H9 (cell line): ENCODE data around the gene HTRA1. TPM values are rescaled to one million over a fixed set of nuclear protein-coding genes. Genes with fewer than 3 reads are reported as not detected.

Experiments used
- DNase-seq: peaks from one replicate; pipeline ENCODE4 v3.0.0-alpha.2; 2017
- H2AFZ ChIP-seq: one replicate; pipeline ENCODE4 v1.6.1; 2013; ENCODE audit warnings: mild to moderate bottlenecking, low read length, control low read depth, moderate library complexity
- H2AK5ac ChIP-seq: 2 replicates; pipeline ENCODE4 v1.6.1; 2013; ENCODE audit warnings: low read length, control low read depth, mixed read lengths; ENCODE audit not compliant: insufficient read length
- H2BK120ac ChIP-seq: one replicate; pipeline ENCODE4 v1.6.1; 2013; ENCODE audit warnings: low read depth, mild to moderate bottlenecking, low read length, control low read depth, inconsistent platforms; ENCODE audit not compliant: poor library complexity, severe bottlenecking
- H2BK12ac ChIP-seq: 2 replicates; pipeline ENCODE4 v1.6.1; 2013; ENCODE audit warnings: low read length, control low read depth, mixed read lengths, low read depth; ENCODE audit not compliant: insufficient read length
- H2BK15ac ChIP-seq: 2 replicates; pipeline ENCODE4 v1.6.1; 2013; ENCODE audit warnings: low read depth, low read length, control low read depth
- H2BK20ac ChIP-seq: one replicate; pipeline ENCODE4 v1.6.1; 2013; ENCODE audit warnings: low read depth, mild to moderate bottlenecking, low read length, control low read depth, inconsistent platforms; ENCODE audit not compliant: poor library complexity, severe bottlenecking
- H2BK5ac ChIP-seq: 2 replicates; pipeline ENCODE4 v1.6.1; 2013; ENCODE audit warnings: low read length, control low read depth, mixed read lengths; ENCODE audit not compliant: insufficient read length
- H3K14ac ChIP-seq: 2 replicates; pipeline ENCODE4 v1.6.1; 2013; ENCODE audit warnings: low read length, control low read depth; ENCODE audit not compliant: insufficient read depth
- H3K18ac ChIP-seq: 2 replicates; pipeline ENCODE4 v1.6.1; 2013; ENCODE audit warnings: low read depth, mild to moderate bottlenecking, mixed read lengths, low read length, control low read depth; ENCODE audit not compliant: insufficient read length
- H3K23ac ChIP-seq: 2 replicates; pipeline ENCODE4 v1.6.1; 2013; ENCODE audit warnings: low read length, control low read depth, mixed read lengths, low read depth; ENCODE audit not compliant: insufficient read length
- H3K23me2 ChIP-seq: 2 replicates; pipeline ENCODE4 v1.6.1; 2013; ENCODE audit warnings: low read depth, mild to moderate bottlenecking, mixed read lengths, low read length, control low read depth; ENCODE audit not compliant: insufficient read length, poor library complexity, severe bottlenecking
- H3K27ac ChIP-seq: 2 replicates; pipeline ENCODE4 v1.5.1; 2013; ENCODE audit warnings: low read length, control low read depth, mixed read lengths, low read depth; ENCODE audit not compliant: insufficient read length
- H3K27me3 ChIP-seq: 2 replicates; pipeline ENCODE4 v1.6.1; 2013; ENCODE audit warnings: low read length, control low read depth, inconsistent platforms; ENCODE audit not compliant: insufficient read depth
- H3K4ac ChIP-seq: 2 replicates; pipeline ENCODE4 v1.6.1; 2013; ENCODE audit warnings: low read depth, mild to moderate bottlenecking, control low read depth, inconsistent platforms, low read length, moderate library complexity
- H3K4me1 ChIP-seq: 2 replicates; pipeline ENCODE4 v1.6.1; 2013; ENCODE audit warnings: low read length, control low read depth, inconsistent platforms; ENCODE audit not compliant: insufficient read depth
- H3K4me2 ChIP-seq: 2 replicates; pipeline ENCODE4 v1.6.1; 2013; ENCODE audit warnings: low read length, control low read depth, mixed read lengths; ENCODE audit not compliant: insufficient read length, insufficient read depth
- H3K56ac ChIP-seq: 2 replicates; pipeline ENCODE4 v1.6.1; 2013; ENCODE audit warnings: low read depth, mild to moderate bottlenecking, mixed read lengths, low read length, control low read depth; ENCODE audit not compliant: insufficient read length
- H3K79me1 ChIP-seq: 2 replicates; pipeline ENCODE4 v1.6.1; 2013; ENCODE audit warnings: low read depth, mild to moderate bottlenecking, moderate library complexity, low read length, control low read depth, inconsistent platforms; ENCODE audit not compliant: insufficient read depth, poor library complexity, severe bottlenecking
- H3K79me2 ChIP-seq: 2 replicates; pipeline ENCODE4 v1.6.1; 2013; ENCODE audit warnings: low read length, control low read depth, inconsistent platforms; ENCODE audit not compliant: insufficient read depth
- H3K9ac ChIP-seq: 2 replicates; pipeline ENCODE4 v1.6.1; 2013; ENCODE audit warnings: low read length, control low read depth, mixed read lengths; ENCODE audit not compliant: insufficient read length; ENCODE audit errors: extremely low read depth
- H3K9me3 ChIP-seq: one replicate; pipeline ENCODE4 v1.6.1; 2013; ENCODE audit warnings: low read depth, low read length, inconsistent platforms; ENCODE audit not compliant: control insufficient read depth
- H3T11ph ChIP-seq: one replicate; pipeline ENCODE4 v1.6.1; 2013; ENCODE audit warnings: mild to moderate bottlenecking, low read length, control low read depth, inconsistent platforms
- H4K20me1 ChIP-seq: one replicate; pipeline ENCODE4 v1.6.1; 2013; ENCODE audit not compliant: control insufficient read depth, insufficient read length, insufficient read depth
- H4K5ac ChIP-seq: 2 replicates; pipeline ENCODE4 v1.6.1; 2013; ENCODE audit warnings: low read depth, mild to moderate bottlenecking, mixed read lengths, low read length, control low read depth; ENCODE audit not compliant: insufficient read length
- H4K8ac ChIP-seq: replicated peaks from 2 replicates; pipeline ENCODE4 v1.6.1; 2013; ENCODE audit warnings: low read length, control low read depth, mixed read lengths, low read depth; ENCODE audit not compliant: insufficient read length
- H4K91ac ChIP-seq: 2 replicates; pipeline ENCODE4 v1.6.1; 2013; ENCODE audit warnings: low read depth, mild to moderate bottlenecking, moderate library complexity, mixed read lengths, low read length, control low read depth; ENCODE audit not compliant: insufficient read length
- H3K27ac Mint-ChIP-seq, 3 experiments: 2 replicates in 2 of 3; 3 replicates in 1 of 3; pipeline ENCODE4 v1.8.0; 2020 to 2021; ENCODE audit warnings: mixed read lengths in 3 of 3, mild to moderate bottlenecking in 1 of 3, moderate library complexity in 1 of 3
- H3K27me3 Mint-ChIP-seq: 2 replicates; pipeline ENCODE4 v1.8.0; 2021; ENCODE audit warnings: low read depth, mild to moderate bottlenecking, moderate library complexity, mixed read lengths
- H3K36me3 Mint-ChIP-seq, 3 experiments: 2 replicates in 2 of 3; 3 replicates in 1 of 3; pipeline ENCODE4 v1.8.0; 2020 to 2021; ENCODE audit warnings: low read depth in 3 of 3, mixed read lengths in 3 of 3; ENCODE audit not compliant: insufficient read depth in 1 of 3
- H3K4me1 Mint-ChIP-seq, 2 experiments: 2 replicates each; pipeline ENCODE4 v1.8.0; 2020; ENCODE audit warnings: mixed read lengths in 2 of 2
- H3K4me3 Mint-ChIP-seq, 2 experiments: 2 replicates in 1 of 2; 3 replicates in 1 of 2; pipeline ENCODE4 v1.8.0; 2020 to 2021; ENCODE audit warnings: mild to moderate bottlenecking in 2 of 2, mixed read lengths in 2 of 2, moderate library complexity in 1 of 2
- H3K9me3 Mint-ChIP-seq, 2 experiments: 2 replicates in 1 of 2; 3 replicates in 1 of 2; pipeline ENCODE4 v1.8.0; 2020; ENCODE audit warnings: mild to moderate bottlenecking in 2 of 2, mixed read lengths in 2 of 2, moderate library complexity in 1 of 2
- CTCF ChIP-seq: fragments of 200-600 bp; sonication (generic); conservative IDR thresholded peaks from 3 replicates; pipeline ENCODE4 v1.8.0; 2021; ENCODE audit warnings: antibody characterized with exemption, mild to moderate bottlenecking
- WGBS: extraction: QIAGEN DNeasy Blood & Tissue Kit; methylation state at CpG from one replicate; pipeline ENCODE4 v1.1.7; 2013; ENCODE audit warnings: missing lambda C conversion rate, low lambda C conversion rate, mixed read lengths; ENCODE audit not compliant: insufficient read length; ENCODE audit errors: extremely low coverage; 5-methylcytosine and 5-hydroxymethylcytosine counted together
- total RNA-seq: library from RNA; stranded (reverse); gene quantifications from 2 replicates; pipeline ENCODE4 v1.2.1, GENCODE V29; 2021

HTRA1 gene
- total RNA-seq, 1 experiment from 2014 or later, result 11.1 TPM

- H3K27ac Mint-ChIP-seq, result no peak overlapping the region
- TF ChIP-seq CTCF, result no peak
- H3K27me3 ChIP-seq, result no peaks in the 10 kb centered on the region
- H3K56ac ChIP-seq, result no peak overlapping the region
- H3K4ac ChIP-seq, result no peak overlapping the region
- H2BK20ac ChIP-seq, result no peak overlapping the region
- no peak overlapping the region for H3K4me3 Mint-ChIP-seq
- no peak overlapping the region for H3T11ph ChIP-seq
- no peaks in the 10 kb centered on the region for H3K79me1 ChIP-seq
- H4K91ac ChIP-seq, result no peak overlapping the region
- peaks cover 22 to 24% of the 10 kb centered on the region in 2 experiments for H3K4me1 Mint-ChIP-seq
- no peak overlapping the region for H4K8ac ChIP-seq
- no CpG with 5 or more reads among the region's 6 CpGs for WGBS
- no peak for DNase-seq
- no peaks in the 10 kb centered on the region for H3K9me3 ChIP-seq
- H3K9me3 Mint-ChIP-seq, result no peaks in the 10 kb centered on the region
- no peak overlapping the region for H2BK5ac ChIP-seq
- no peak overlapping the region for H2BK120ac ChIP-seq
- no peak overlapping the region for H2BK12ac ChIP-seq
- H3K4me2 ChIP-seq, result no peak overlapping the region
- no peak overlapping the region for H3K9ac ChIP-seq
- no peak overlapping the region for H4K5ac ChIP-seq
- no peak overlapping the region for H3K23ac ChIP-seq
- H3K79me2 ChIP-seq, result no peaks in the 10 kb centered on the region
- H4K20me1 ChIP-seq, result no peaks in the 10 kb centered on the region
- H3K23me2 ChIP-seq, result no peaks in the 10 kb centered on the region
- H3K27ac ChIP-seq, result no peak overlapping the region
- H3K27me3 Mint-ChIP-seq, result peaks cover 2% of the 10 kb centered on the region
- no peak overlapping the region for H2AFZ ChIP-seq
- H2AK5ac ChIP-seq, result no peak overlapping the region
- H2BK15ac ChIP-seq, result no peak overlapping the region
- H3K18ac ChIP-seq, result no peak overlapping the region
- H3K4me1 ChIP-seq, result no peaks in the 10 kb centered on the region
- no peaks in the 10 kb centered on the region; a peak in 1 of 7 replicates for H3K36me3 Mint-ChIP-seq
- no peak overlapping the region for H3K14ac ChIP-seq
These were observed 93.0 kb downstream of the HTRA1 start for GRCh38 chr10:122554131-122555036.
